SH-SY5Y (cell line): ENCODE measurements around the gene PHLDA3.

ENCODE experiments used
- GATA2 ChIP-seq: IDR thresholded peaks from 2 replicates; pipeline ENCODE4 v1.6.1; 2011; ENCODE audit warnings: mild to moderate bottlenecking, low read depth, low read length
- GATA3 ChIP-seq: IDR thresholded peaks from 2 replicates; pipeline ENCODE4 v1.6.1; 2011; ENCODE audit warnings: low read depth, mild to moderate bottlenecking, low read length, moderate library complexity

Gene PHLDA3

GRCh38 chr1:201468844-201469644 lies at the start of gene PHLDA3:
PHLDA3 (minus strand) TSS chr1:201469188; CDS start chr1:201468786, 402 bp downstream.
- TF ChIP-seq GATA3 (no peak), GATA2 (no peak)

GRCh38 chr1:201518071-201518470 lies 49.1 kb upstream of the PHLDA3 start:
- TF ChIP-seq GATA3 = no peak
- TF ChIP-seq GATA2 = no peak

DNA sequence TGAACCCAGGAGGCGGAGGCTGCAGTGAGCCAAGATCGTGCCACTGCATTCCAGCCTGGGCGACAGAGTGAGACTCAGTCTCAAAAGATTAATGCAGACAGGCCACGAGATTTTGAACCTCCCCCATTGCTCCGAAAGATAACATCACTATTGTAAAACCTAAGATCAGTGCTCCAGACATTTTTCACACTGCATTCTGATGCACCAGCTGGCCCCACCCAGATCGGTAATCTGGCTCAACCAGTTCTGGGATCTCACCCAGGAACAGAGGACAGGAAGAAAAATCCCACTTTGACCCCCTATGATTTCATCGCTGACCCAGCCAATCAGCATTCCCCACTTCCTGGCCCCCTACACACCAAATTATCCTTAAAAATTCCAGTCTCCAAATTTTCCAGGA lies 48.6 kb upstream of the PHLDA3 start:
- no peak for TF ChIP-seq GATA3

DNA sequence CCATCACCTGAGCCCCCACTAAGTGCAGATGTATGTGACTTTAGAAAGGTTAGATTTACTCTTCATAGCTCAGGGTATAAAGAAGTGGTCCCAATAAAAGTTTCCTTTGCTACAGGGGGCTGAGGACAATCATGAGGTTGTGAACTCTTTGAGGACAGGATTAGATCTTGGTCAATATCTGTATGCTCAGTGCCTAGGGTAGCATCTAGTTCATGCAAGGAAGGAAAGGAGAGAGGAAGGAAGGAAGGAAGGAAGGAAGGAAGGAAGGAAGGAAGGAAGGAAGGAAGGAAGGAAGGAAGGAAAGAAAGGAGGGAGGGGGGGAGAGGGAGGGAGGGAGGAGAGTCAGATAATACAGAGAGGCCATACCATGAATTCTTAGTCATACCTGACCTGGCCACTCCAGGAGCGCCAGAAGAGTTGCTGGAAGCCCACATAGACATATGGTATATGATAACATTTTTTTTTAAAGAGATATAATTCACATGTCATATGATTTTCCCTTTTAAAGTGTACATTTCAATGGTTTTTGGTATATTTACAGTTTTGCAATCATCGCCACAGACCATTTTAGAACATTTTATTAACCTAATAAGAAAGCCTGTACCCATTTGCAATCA lies 47.6 kb upstream of the PHLDA3 start:
- no peak for TF ChIP-seq GATA3
- TF ChIP-seq GATA2 = no peak

- TF ChIP-seq GATA3 = no peak
- no peak for TF ChIP-seq GATA2
Measured at GRCh38 chr1:201515895-201516294, 46.9 kb upstream of the PHLDA3 start.

GRCh38 chr1:201515062-201515750 lies 46.2 kb upstream of the PHLDA3 start:
- no peak for TF ChIP-seq GATA2
- no peak for TF ChIP-seq GATA3

GRCh38 chr1:201514466-201514865 lies 45.5 kb upstream of the PHLDA3 start:
- no peak for TF ChIP-seq GATA3
- no peak for TF ChIP-seq GATA2

DNA sequence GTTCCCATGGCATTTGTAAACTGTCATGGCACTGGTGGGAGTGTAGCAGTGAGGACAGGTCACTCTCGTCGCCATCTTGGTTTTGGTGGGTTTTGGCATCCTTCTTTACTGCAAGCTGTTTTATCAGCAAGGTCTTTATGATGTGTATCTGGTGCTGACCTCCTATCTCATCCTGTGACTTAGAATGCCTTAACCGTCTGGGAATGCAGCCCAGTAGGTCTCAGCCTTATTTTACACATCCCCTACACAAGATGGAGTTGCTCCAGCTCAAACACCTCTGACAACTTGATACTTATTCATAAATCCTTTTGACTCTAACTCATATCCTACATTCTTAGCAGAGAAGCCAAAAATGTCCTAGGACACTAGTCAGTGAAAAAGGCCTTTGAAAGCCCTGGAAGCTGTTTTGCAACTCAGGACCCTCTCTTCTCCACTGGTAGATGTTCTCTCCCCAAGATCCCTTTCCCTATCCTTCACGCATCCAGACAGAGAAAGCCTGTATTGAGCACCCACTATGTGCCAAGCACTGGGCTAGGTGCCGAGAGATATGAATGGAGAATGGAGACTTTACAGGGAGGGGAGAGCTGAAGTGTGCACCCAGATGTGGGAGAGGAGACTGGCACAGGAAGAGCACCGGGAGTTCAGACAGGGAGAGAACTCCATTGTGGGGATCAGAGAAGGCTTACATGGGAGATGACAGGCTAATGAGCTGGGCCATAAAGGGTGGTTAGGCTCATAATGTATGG lies 44.7 kb upstream of the PHLDA3 start:
- no peak for TF ChIP-seq GATA2
- no peak for TF ChIP-seq GATA3

GRCh38 chr1:201511941-201512539 lies 43.1 kb upstream of the PHLDA3 start:
- TF ChIP-seq GATA3 (no peak), GATA2 (peak; percentile 68)

DNA sequence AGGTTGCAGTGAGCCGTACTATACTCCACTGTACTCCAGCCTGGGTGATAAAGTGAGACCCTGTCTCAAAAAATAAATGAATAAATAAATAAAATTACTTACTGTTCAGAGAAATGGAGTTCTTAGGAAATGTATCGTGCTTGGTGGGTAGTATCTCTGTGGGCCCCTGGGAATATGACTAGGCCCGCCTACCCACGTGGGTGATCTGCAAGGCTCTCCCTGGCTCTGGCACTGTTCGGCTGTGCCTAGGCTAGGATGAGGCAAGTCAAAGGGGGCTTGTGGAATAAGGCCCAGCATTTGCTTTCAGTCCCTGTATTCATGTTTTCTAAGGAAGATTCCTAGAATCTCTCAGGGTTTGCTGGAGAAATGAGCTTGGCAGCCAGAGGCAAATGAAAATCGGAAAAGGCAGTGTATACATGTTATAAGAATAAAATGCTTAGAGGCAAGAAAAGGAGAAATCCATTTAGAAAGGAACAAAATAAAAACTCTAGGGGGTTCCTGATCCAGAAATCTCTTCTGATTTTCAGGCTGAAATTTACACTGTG lies 42.5 kb upstream of the PHLDA3 start:
- TF ChIP-seq GATA2 (no peak), GATA3 (no peak)

DNA sequence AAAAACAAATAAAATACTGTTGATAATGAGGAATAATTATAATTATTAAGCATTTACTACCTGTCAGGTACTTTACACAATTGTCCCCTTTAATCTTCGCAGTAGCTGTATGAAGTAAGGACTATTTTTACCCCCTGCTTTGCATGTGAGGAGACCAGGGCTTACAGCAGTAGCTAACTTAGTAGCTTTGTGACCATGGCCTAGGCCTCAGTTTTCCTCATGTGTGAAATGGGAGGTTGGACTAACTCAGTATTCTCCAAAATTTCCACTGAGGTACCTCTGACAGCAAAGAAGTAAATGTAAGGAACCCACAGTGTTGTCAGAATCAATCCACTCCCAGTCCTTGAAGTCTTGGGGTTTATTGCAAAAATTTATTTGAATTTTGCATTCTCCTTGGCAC lies 41.7 kb upstream of the PHLDA3 start:
- TF ChIP-seq GATA2 (no peak), GATA3 (no peak)

- TF ChIP-seq GATA2 = no peak
- TF ChIP-seq GATA3 = no peak
Measured at GRCh38 chr1:201509601-201510374, 40.8 kb upstream of the PHLDA3 start.

DNA sequence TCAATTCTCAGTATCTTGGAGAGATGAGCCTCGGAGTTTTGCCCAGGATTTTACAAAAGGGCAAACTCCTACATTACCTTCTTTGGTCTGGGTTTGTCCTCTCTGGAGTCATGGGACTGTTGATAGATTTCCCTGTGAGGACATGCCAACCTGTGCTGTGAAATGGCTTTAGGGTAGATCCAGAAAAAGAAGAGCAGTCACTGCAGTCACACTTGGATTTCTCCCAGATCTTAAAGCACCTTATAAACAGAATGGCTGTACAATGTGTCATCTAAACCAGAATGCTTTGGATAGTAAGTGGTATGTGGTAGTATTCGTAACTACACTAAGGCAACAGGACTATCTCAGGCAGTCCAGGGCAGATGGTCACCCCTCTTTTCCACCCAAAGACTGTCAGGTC lies 39.8 kb upstream of the PHLDA3 start:
- no peak for TF ChIP-seq GATA3
- TF ChIP-seq GATA2 = no peak
